ENCODE results near the gene TRAPPC2B. TPM values are rescaled to one million over a fixed set of nuclear protein-coding genes. Genes with fewer than 3 reads are reported as not detected.

Gene TRAPPC2B
- total and polyA plus RNA-seq, 8 donors = 4.1 to 42.0 (median 21.9) TPM; not detected in 1

DNA sequence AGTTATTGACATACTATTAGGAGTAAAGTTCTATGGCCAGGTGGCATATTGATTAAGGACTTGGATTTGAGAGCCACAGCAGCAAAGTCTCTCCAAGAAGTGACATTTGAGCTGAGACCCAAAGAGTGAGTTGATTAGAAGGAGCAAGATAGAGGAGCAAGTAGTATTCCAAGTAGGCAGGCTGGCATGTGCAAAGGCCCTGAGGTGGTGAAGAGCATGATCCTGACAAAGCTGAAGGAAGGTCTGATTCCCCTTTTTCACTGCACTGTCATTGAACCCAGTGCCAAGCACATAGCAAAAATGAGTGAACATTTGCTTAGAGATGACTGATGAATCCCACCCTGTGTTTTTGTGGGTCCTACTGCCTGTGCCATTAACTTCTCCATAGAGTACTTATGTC lies 38.4 kb upstream of the TRAPPC2B start:
- intact Hi-C loops (cut with DNase I; ENCODE audit: low total_unique reads) = no loop called here
- no peak overlapping the region for H3K4me3 ChIP-seq
- no peak for DNase-seq
- H3K27me3 ChIP-seq = no peaks in the 10 kb centered on the region
- peaks cover 57 to 76% (median 69%) of the 10 kb centered on the region in 4 donors for H3K36me3 ChIP-seq
- TF ChIP-seq EP300 (IDR thresholded peaks at IDR 0.05) = no peak
- TF ChIP-seq POLR2AphosphoS5 (IDR thresholded peaks at IDR 0.05) = no peak
- no peak for TF ChIP-seq POLR2A (IDR thresholded peaks at IDR 0.05)
- TF ChIP-seq, protein P1, sequence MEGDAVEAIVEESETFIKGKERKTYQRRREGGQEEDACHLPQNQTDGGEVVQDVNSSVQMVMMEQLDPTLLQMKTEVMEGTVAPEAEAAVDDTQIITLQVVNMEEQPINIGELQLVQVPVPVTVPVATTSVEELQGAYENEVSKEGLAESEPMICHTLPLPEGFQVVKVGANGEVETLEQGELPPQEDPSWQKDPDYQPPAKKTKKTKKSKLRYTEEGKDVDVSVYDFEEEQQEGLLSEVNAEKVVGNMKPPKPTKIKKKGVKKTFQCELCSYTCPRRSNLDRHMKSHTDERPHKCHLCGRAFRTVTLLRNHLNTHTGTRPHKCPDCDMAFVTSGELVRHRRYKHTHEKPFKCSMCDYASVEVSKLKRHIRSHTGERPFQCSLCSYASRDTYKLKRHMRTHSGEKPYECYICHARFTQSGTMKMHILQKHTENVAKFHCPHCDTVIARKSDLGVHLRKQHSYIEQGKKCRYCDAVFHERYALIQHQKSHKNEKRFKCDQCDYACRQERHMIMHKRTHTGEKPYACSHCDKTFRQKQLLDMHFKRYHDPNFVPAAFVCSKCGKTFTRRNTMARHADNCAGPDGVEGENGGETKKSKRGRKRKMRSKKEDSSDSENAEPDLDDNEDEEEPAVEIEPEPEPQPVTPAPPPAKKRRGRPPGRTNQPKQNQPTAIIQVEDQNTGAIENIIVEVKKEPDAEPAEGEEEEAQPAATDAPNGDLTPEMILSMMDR (IDR thresholded peaks at IDR 0.05) = no peak
- H3K27ac ChIP-seq = no peak overlapping the region
- peaks cover 26 to 82% (median 69%) of the 10 kb centered on the region in 4 donors for H3K9me3 ChIP-seq
- peaks cover 14 to 24% (median 20%) of the 10 kb centered on the region in 4 donors for H3K4me1 ChIP-seq

DNA sequence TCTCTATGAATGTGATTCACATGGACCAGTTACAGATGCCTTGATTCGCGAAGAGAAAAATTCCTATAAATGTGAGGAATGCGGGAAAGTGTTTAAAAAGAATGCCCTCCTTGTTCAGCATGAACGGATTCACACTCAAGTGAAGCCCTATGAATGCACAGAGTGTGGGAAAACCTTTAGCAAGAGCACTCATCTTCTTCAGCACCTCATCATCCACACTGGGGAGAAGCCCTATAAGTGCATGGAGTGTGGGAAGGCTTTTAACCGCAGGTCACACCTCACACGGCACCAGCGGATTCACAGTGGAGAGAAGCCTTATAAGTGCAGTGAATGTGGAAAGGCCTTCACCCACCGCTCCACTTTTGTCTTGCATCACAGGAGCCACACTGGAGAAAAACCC lies 35.4 kb upstream of the TRAPPC2B start:
- no peak for DNase-seq
- no peak overlapping the region for H3K27ac ChIP-seq
- no peak overlapping the region for H3K4me3 ChIP-seq
- H3K9me3 ChIP-seq = peaks cover 26 to 98% (median 82%) of the 10 kb centered on the region in 4 donors
- WGBS, 5 donors = 93 to 99% (median 98%) methylated on average over 8 of the region's 8 CpGs
- H3K4me1 ChIP-seq = no peaks in the 10 kb centered on the region
- TF ChIP-seq EP300 (IDR thresholded peaks at IDR 0.05) = no peak
- TF ChIP-seq, protein P1 (IDR thresholded peaks at IDR 0.05) = no peak
- no peak for TF ChIP-seq POLR2A (IDR thresholded peaks at IDR 0.05)
- no peak for TF ChIP-seq POLR2AphosphoS5 (IDR thresholded peaks at IDR 0.05)
- intact Hi-C loops (cut with DNase I; ENCODE audit: low total_unique reads) = no loop called here
- no peaks in the 10 kb centered on the region for H3K27me3 ChIP-seq
- H3K36me3 ChIP-seq = peaks cover 57 to 93% (median 81%) of the 10 kb centered on the region in 4 donors

DNA sequence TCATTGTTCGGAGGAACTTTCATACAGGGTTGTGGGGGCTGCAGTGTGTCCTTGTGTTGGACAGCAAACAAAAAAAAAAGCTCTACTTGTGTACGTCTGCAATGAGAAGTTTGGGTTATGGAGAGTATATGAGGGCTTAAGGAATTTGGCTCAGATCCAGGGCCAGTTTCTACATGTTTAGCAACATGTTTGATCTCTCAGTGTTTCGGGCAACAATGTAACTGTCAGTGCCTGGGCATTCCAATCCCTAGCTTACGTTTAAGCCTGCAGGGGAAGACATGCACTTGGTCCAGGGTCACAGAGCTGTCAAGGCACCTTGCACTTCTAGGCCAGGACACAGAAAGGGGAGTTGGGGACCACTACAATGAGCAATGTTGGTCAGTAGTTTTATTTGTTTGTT lies 29.2 kb upstream of the TRAPPC2B start:
- 77 to 86% (median 80%) methylated on average over 4 of the region's 4 CpGs for WGBS, 5 donors

DNA sequence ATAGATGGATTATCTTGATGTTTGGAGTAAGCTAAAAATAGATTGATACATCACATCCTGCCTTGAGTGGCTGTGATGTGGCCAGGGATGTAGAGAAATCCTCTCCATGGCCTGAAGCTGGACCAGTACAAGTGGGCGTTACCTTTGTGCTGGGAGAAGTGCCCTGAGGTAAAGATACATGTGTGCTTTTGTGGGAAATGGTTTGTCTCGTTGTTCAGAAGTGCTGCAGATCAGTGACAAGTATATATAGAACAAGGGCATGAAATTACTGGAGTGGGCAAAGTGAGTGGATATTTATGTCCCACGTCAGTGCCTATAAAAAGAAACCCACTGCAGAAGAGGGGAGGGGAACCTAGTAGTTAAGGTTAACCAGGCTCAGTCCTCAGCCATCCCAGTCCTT lies 24.5 kb upstream of the TRAPPC2B start:
- Histone ChIP-seq H3K27ac (peak overlapping the region in 2 of 5 donors; percentile 30 to 46), H3K27me3 (no peaks in the 10 kb centered on the region), H3K36me3 (peaks cover 0 to 4% (median 2%) of the 10 kb centered on the region in 4 donors), H3K4me3 (no peak overlapping the region), H3K9me3 (peaks cover 0 to 32% (median 9%) of the 10 kb centered on the region in 4 donors), H3K4me1 (peaks cover 0 to 5% (median 0%) of the 10 kb centered on the region in 4 donors)
- TF ChIP-seq, protein P1 (IDR thresholded peaks at IDR 0.05) = no peak
- TF ChIP-seq POLR2A (IDR thresholded peaks at IDR 0.05) (no peak), POLR2AphosphoS5 (IDR thresholded peaks at IDR 0.05) (no peak)
- intact Hi-C loops (cut with DNase I; ENCODE audit: low total_unique reads) = no loop called here
- DNase-seq = peak in 1 of 2 donors; percentile 23
- WGBS, 5 donors = 50 to 65% (median 58%) methylated on average over 3 of the region's 3 CpGs

More for the DNA sequence above, 29.2 kb upstream of the TRAPPC2B start:
- intact Hi-C loops (cut with DNase I; ENCODE audit: low total_unique reads) = no loop called here
- DNase-seq = peak in 1 of 2 donors; percentile 13
- Histone ChIP-seq H3K4me3 (no peak overlapping the region), H3K27me3 (no peaks in the 10 kb centered on the region), H3K27ac (no peak overlapping the region), H3K4me1 (peaks cover 0 to 4% (median 0%) of the 10 kb centered on the region in 4 donors), H3K9me3 (peaks cover 3 to 76% (median 41%) of the 10 kb centered on the region in 4 donors), H3K36me3 (peaks cover under 1 to 41% (median 22%) of the 10 kb centered on the region in 4 donors)
- TF ChIP-seq POLR2A (IDR thresholded peaks at IDR 0.05) = no peak
- TF ChIP-seq POLR2AphosphoS5 (IDR thresholded peaks at IDR 0.05) = no peak
- TF ChIP-seq EP300 (IDR thresholded peaks at IDR 0.05) = no peak
- TF ChIP-seq, protein P1 (IDR thresholded peaks at IDR 0.05) = no peak
